HG03103 (cell line): ENCODE data around the gene RGS17.

Source experiments
- ATAC-seq: cut with Tn5 transposase; IDR thresholded peaks from one replicate; pipeline ENCODE4 v1.9.1; 2021; ENCODE audit warnings: low read depth; ENCODE audit not compliant: unreplicated experiment

RGS17 gene

DNA sequence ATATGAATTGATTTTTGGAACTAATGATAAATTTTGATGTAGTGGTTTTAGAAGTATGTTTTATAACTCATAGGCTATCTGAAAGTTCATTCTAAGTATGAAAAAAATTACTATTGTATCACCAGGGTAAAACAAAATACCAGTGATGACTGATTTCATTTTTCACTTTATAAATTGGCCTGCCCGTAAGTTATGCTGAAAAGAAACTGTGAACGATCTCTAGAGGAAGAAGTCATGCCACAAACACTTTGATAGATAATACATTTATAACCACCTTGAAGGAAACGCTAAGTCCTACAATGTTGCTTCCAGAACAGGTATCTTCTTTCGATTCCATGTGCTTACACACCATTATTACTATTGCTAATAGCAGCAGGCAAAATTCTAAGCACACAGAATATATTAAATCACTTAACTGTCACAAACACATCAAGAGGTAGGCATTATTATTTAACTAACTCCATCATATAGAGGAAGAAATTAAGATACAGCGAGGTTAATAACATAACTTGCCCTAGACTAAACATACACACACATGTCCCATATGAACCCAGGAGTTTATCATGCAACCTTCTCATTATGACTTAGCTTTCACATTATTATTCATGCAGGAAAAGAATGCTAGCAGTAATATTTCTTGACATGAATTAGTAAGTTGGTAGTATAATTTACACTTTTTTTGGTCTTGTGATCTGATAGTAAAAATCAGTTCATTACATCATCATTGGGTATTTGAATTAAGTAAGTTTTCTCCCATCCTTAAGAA lies 44.7 kb downstream of the RGS17 start:
- ATAC-seq, result no peak

- no peak for ATAC-seq
These were observed 45.8 kb downstream of the RGS17 start for GRCh38 chr6:153085239-153085638.

GRCh38 chr6:153084393-153084792 lies 46.7 kb downstream of the RGS17 start:
- no peak for ATAC-seq

- no peak for ATAC-seq
These were observed 47.2 kb downstream of the RGS17 start for GRCh38 chr6:153083869-153084268.

GRCh38 chr6:153081914-153082313 lies 49.2 kb downstream of the RGS17 start:
- ATAC-seq, result no peak

DNA sequence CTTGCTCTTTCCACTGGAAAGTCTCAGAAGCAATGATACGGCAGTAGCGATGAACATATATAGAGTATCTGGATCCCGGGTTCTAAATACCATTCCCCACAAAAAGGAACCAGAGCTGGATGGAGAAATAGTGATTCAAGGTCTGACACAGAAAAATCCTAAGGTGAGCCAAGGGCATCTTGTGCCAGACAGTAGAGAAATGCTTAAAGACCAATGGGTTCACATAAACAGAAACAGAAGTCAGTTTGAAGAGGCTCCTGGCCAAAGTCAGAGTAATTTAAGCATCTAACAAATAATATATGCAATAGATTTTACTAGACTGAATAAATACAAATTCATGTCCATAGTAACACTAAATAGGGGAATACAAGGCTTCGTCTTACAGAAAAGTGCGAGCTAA lies 54.7 kb downstream of the RGS17 start:
- no peak for ATAC-seq

DNA sequence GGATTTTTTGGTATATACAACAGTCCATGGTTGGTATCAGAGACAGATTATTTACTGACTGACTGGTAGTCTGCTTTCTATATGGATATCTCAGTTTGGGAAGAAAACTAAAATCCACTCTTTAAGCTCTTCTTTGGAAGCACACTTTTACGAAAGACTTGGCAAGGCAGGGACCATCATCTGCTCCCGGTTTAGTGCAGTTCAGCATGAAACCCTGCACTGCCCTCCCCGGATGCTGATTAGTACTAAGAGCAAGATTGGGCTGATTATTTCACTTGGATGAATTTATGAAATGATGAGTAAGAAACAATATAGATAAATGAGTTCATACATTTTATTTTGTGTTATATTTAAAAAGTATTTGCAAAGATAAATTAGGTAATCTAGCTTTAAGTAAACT lies 56.3 kb downstream of the RGS17 start:
- no peak for ATAC-seq

DNA sequence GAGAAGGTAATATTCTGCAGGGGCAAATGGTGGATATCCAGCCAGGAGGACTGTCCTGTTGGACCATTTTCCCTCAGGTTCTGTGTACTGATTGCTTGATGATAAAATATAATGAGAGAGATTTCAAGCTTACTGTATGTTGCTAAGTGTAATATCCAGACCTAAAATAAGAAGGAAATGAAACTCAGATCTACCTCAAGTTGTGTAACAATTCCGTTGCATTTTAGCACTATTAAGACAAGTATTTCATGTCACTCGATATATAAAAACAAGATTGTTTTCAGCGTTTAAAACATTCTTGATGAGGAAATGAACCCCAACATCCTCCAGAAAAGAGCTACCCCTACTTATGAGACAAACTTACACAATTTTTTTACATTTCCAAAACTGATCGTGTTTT lies 57.2 kb downstream of the RGS17 start:
- ATAC-seq, result no peak

- no peak for ATAC-seq
These were observed 60.3 kb downstream of the RGS17 start for GRCh38 chr6:153070756-153071155.

- no peak for ATAC-seq
These were observed 61.2 kb downstream of the RGS17 start for GRCh38 chr6:153069897-153070296.

DNA sequence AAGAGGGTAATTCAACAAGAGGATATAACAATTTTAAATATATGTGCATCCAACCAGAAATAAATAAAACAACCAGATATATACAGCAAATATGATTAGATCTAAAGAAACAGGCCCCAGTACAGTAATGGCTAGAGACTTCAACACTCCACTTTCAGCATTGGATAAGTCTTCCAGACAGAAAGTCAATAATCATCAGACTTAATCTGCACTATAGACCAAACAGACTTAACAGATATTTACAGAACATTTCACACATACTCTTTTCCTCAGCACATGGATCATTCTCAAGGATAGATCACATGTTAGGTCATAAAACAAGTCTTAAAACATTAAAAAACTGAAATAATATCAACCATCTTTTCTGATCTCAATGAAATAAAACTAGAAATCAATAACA lies 65.9 kb downstream of the RGS17 start:
- ATAC-seq, result no peak

- no peak for ATAC-seq
These were observed 67.1 kb downstream of the RGS17 start for GRCh38 chr6:153063936-153064335.

DNA sequence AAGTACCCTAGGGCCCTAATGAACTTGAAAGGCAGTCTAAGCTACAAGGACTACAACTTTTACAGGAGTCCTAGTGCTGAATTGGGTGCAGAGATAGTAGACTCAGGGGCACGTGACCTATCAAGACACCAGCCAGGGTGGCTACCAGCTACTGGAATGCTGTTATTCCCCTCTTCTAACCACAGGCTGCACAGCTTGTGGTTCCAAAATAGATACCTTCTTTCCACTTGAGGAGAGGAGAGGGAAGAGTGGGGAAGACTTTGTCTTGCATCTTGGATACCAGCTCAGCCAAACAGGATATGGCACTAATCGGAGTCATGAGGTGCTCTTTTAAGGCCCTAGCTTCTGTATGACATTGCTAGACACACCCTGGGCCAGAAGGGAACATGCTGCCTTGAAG lies 68.6 kb downstream of the RGS17 start:
- ATAC-seq, result no peak

- ATAC-seq, result no peak
These were observed 71.3 kb downstream of the RGS17 start for GRCh38 chr6:153059757-153060156.

GRCh38 chr6:153059311-153059710 lies 71.8 kb downstream of the RGS17 start:
- ATAC-seq, result no peak

DNA sequence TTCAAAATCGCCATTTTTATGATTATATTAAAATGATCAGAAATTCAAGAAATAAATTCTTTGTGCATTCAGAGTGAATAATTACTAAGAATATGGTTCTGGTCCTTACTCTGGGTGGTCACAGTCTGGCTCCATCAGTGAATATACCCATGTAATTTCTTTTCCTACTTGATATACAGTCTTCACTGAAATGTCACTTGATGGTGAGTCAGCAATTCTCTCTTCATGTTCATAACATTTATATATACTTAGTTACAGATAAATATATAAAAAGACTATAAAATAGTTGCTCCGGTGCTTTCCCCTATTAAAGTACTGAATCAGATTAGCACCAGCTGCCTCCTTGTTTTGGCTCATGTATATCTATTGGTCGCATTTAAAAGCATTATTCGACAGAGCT lies 72.2 kb downstream of the RGS17 start:
- ATAC-seq, result no peak

DNA sequence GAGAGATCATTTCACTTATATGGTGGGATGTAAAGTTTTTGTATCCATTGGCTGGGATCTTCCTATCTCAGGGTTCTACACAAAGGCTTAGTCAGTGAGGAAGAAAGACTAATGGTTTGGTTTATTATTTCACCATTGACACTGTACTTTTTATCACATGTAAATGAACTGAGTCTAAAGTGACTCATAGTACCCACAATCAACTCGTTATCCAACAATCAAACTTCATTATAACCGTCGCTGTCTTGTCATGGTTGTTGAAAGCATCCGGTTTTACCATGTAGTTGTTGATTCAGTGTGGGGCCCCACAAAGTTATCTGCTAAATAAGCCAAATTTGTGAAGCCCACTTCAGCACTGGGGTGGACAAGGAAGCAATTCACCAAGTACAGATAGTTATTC lies 72.8 kb downstream of the RGS17 start:
- no peak for ATAC-seq

GRCh38 chr6:153056308-153056707 lies 74.8 kb downstream of the RGS17 start:
- ATAC-seq, result no peak

- ATAC-seq, result no peak
These were observed 79.3 kb downstream of the RGS17 start for GRCh38 chr6:153051801-153052200.

DNA sequence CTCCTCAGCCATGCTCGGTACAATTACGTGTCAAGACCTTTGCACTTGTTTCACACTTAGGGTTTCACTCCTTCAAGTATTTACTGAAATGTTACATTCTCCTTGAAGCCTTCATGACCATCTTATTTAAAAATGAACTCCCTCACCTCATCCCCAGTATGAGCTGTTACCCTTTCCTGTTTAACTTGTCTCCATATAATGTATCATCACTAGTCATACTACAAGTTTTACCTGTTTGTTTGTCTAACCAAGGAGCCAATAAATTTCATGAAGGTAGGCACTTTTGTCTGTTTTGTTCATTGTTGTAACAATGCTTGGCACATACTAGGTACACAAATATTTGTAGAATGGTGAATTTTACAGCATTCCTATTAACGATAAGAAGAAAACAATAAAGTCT lies 82.5 kb downstream of the RGS17 start:
- no peak for ATAC-seq

GRCh38 chr6:153047386-153047785 lies 83.7 kb downstream of the RGS17 start:
- no peak for ATAC-seq

DNA sequence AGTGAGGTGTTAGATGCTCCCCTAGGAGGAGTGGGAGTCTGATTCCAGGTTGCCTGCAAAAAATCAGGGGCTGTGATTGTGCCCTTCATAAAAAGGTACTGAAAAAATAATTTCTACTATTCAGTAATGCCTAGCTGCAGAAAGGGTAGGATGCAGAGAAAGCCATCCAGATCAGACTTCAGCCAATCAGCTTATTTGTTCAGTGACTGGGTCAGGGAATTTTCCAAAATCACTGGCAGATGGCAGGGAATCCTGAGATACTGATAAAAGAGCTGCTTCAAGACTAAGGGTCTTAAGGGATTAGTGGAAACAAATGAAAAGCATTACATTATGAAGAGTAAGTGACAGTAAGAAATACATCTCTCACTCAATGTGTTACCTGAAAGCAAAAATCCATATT lies 85.8 kb downstream of the RGS17 start:
- no peak for ATAC-seq

DNA sequence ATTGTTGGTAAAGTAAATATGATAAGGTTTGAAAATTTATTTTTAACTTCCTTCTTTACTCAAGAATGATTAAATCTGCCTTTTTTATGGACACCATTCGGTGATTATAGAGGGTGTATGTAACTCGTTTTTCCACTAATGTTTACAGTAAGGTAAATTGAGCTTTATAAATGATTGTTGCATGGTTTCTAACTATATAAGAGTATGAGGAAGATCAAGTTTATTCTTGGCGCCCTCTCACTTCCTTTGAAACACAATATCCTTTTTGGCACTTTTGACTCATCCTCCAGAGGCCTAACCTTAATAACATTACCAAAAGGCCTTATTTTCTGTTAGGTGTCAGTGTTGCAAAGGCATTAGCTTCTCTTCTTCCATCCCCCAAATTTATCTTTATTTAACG lies 86.8 kb downstream of the RGS17 start:
- ATAC-seq, result no peak
